Measurements from ENCODE around the gene TEX29. TPM values are rescaled to one million over a fixed set of nuclear protein-coding genes. Genes with fewer than 3 reads are reported as not detected.
A peak's percentile ranks its signal among the peaks of the same experiment; 100 is the strongest.

Gene TEX29
- not detected for total RNA-seq

GRCh38 chr13:111319998-111320911 lies at the start of gene TEX29:
TSS of gene TEX29 (plus strand) at chr13:111320642. CDS start at chr13:111320891, 249 bp downstream.
- Histone ChIP-seq H3K9me3 (ENCODE audit: control insufficient read depth in 3 of 3, low read length in 3 of 3) (no peaks in the 10 kb centered on the region), H3K9ac (ENCODE audit: low read depth in 1 of 3, low read length in 3 of 3) (no peak within 1 kb of the TSS), H3K36me3 (ENCODE audit: control insufficient read depth in 3 of 3, insufficient read depth in 3 of 3, low read length in 3 of 3) (peaks cover 3 to 10% (median 6%) of the 10 kb centered on the region in 3 donors), H3K27me3 (ENCODE audit: control insufficient read depth in 3 of 3, insufficient read depth in 3 of 3, low read length in 3 of 3) (peaks cover 0 to 3% (median 0%) of the 10 kb centered on the region in 3 donors), H3K4me1 (ENCODE audit: control insufficient read depth in 3 of 3, insufficient read depth in 3 of 3, low read length in 3 of 3) (no peaks in the 10 kb centered on the region), H3K27ac (ENCODE audit: low read depth, low read length) (no peak within 1 kb of the TSS), H3K4me3 (ENCODE audit: low read length in 3 of 3) (no peak within 1 kb of the TSS)

- H3K4me1 ChIP-seq (ENCODE audit: control insufficient read depth in 3 of 3, insufficient read depth in 3 of 3, low read length in 3 of 3) = peaks cover 2 to 24% (median 9%) of the 10 kb centered on the region in 3 donors
- peaks cover 27 to 45% (median 35%) of the 10 kb centered on the region in 3 donors for H3K36me3 ChIP-seq (ENCODE audit: control insufficient read depth in 3 of 3, insufficient read depth in 3 of 3, low read length in 3 of 3)
- no peak overlapping the region for H3K27ac ChIP-seq (ENCODE audit: low read depth, low read length)
- H3K4me3 ChIP-seq (ENCODE audit: low read length in 3 of 3) = no peak overlapping the region
- H3K9me3 ChIP-seq (ENCODE audit: control insufficient read depth in 3 of 3, low read length in 3 of 3) = no peaks in the 10 kb centered on the region
- H3K9ac ChIP-seq (ENCODE audit: low read depth in 1 of 3, low read length in 3 of 3) = peak overlapping the region in 1 of 3 donors; percentile 25
- H3K27me3 ChIP-seq (ENCODE audit: control insufficient read depth in 3 of 3, insufficient read depth in 3 of 3, low read length in 3 of 3) = no peaks in the 10 kb centered on the region
These were observed 49.4 kb upstream of the TEX29 start for GRCh38 chr13:111270765-111271698.

GRCh38 chr13:111272117-111272516 lies 48.3 kb upstream of the TEX29 start:
- H3K9ac ChIP-seq (ENCODE audit: low read depth in 1 of 3, low read length in 3 of 3) = peak overlapping the region in 1 of 3 donors; percentile 1
- H3K27me3 ChIP-seq (ENCODE audit: control insufficient read depth in 3 of 3, insufficient read depth in 3 of 3, low read length in 3 of 3) = no peaks in the 10 kb centered on the region
- peaks cover 27 to 52% (median 36%) of the 10 kb centered on the region in 3 donors for H3K36me3 ChIP-seq (ENCODE audit: control insufficient read depth in 3 of 3, insufficient read depth in 3 of 3, low read length in 3 of 3)
- peaks cover 2 to 24% (median 9%) of the 10 kb centered on the region in 3 donors for H3K4me1 ChIP-seq (ENCODE audit: control insufficient read depth in 3 of 3, insufficient read depth in 3 of 3, low read length in 3 of 3)
- no peak overlapping the region for H3K4me3 ChIP-seq (ENCODE audit: low read length in 3 of 3)
- H3K27ac ChIP-seq (ENCODE audit: low read depth, low read length) = no peak overlapping the region
- no peaks in the 10 kb centered on the region for H3K9me3 ChIP-seq (ENCODE audit: control insufficient read depth in 3 of 3, low read length in 3 of 3)

- Histone ChIP-seq H3K27me3 (ENCODE audit: control insufficient read depth in 3 of 3, insufficient read depth in 3 of 3, low read length in 3 of 3) (no peaks in the 10 kb centered on the region), H3K4me3 (ENCODE audit: low read length in 3 of 3) (no peak overlapping the region), H3K27ac (ENCODE audit: low read depth, low read length) (no peak overlapping the region), H3K9me3 (ENCODE audit: control insufficient read depth in 3 of 3, low read length in 3 of 3) (no peaks in the 10 kb centered on the region), H3K9ac (ENCODE audit: low read depth in 1 of 3, low read length in 3 of 3) (no peak overlapping the region), H3K36me3 (ENCODE audit: control insufficient read depth in 3 of 3, insufficient read depth in 3 of 3, low read length in 3 of 3) (peaks cover 16 to 42% (median 38%) of the 10 kb centered on the region in 3 donors), H3K4me1 (ENCODE audit: control insufficient read depth in 3 of 3, insufficient read depth in 3 of 3, low read length in 3 of 3) (peaks cover 5 to 34% (median 23%) of the 10 kb centered on the region in 3 donors)
These were observed 45.1 kb upstream of the TEX29 start for GRCh38 chr13:111275382-111275781.

- H3K9ac ChIP-seq (ENCODE audit: low read depth in 1 of 3, low read length in 3 of 3) = no peak overlapping the region
- no peaks in the 10 kb centered on the region for H3K9me3 ChIP-seq (ENCODE audit: control insufficient read depth in 3 of 3, low read length in 3 of 3)
- peaks cover 7 to 34% (median 28%) of the 10 kb centered on the region in 3 donors for H3K4me1 ChIP-seq (ENCODE audit: control insufficient read depth in 3 of 3, insufficient read depth in 3 of 3, low read length in 3 of 3)
- H3K27ac ChIP-seq (ENCODE audit: low read depth, low read length) = no peak overlapping the region
- H3K27me3 ChIP-seq (ENCODE audit: control insufficient read depth in 3 of 3, insufficient read depth in 3 of 3, low read length in 3 of 3) = no peaks in the 10 kb centered on the region
- peaks cover 16 to 45% (median 40%) of the 10 kb centered on the region in 3 donors for H3K36me3 ChIP-seq (ENCODE audit: control insufficient read depth in 3 of 3, insufficient read depth in 3 of 3, low read length in 3 of 3)
- no peak overlapping the region for H3K4me3 ChIP-seq (ENCODE audit: low read length in 3 of 3)
These were observed 44.3 kb upstream of the TEX29 start for GRCh38 chr13:111275995-111276618.

- H3K36me3 ChIP-seq (ENCODE audit: control insufficient read depth in 3 of 3, insufficient read depth in 3 of 3, low read length in 3 of 3) = peaks cover 11 to 39% (median 39%) of the 10 kb centered on the region in 3 donors
- H3K4me1 ChIP-seq (ENCODE audit: control insufficient read depth in 3 of 3, insufficient read depth in 3 of 3, low read length in 3 of 3) = peaks cover 19 to 45% (median 44%) of the 10 kb centered on the region in 3 donors
These were observed 42.2 kb upstream of the TEX29 start for GRCh38 chr13:111278258-111278657.

GRCh38 chr13:111278743-111279652 lies 41.4 kb upstream of the TEX29 start:
- Histone ChIP-seq H3K9me3 (ENCODE audit: control insufficient read depth in 3 of 3, low read length in 3 of 3) (no peaks in the 10 kb centered on the region), H3K27ac (ENCODE audit: low read depth, low read length) (peak overlapping the region; percentile 88), H3K4me3 (ENCODE audit: low read length in 3 of 3) (peak overlapping the region in 2 of 3 donors; percentile 18 to 52), H3K27me3 (ENCODE audit: control insufficient read depth in 3 of 3, insufficient read depth in 3 of 3, low read length in 3 of 3) (no peaks in the 10 kb centered on the region), H3K36me3 (ENCODE audit: control insufficient read depth in 3 of 3, insufficient read depth in 3 of 3, low read length in 3 of 3) (peaks cover 15 to 42% (median 40%) of the 10 kb centered on the region in 3 donors), H3K4me1 (ENCODE audit: control insufficient read depth in 3 of 3, insufficient read depth in 3 of 3, low read length in 3 of 3) (peaks cover 19 to 45% (median 44%) of the 10 kb centered on the region in 3 donors), H3K9ac (ENCODE audit: low read depth in 1 of 3, low read length in 3 of 3) (peak overlapping the region in 2 of 3 donors; percentile 51 to 76)

More at GRCh38 chr13:111278258-111278657, 42.2 kb upstream of the TEX29 start:
- Histone ChIP-seq H3K4me3 (ENCODE audit: low read length in 3 of 3) (peak overlapping the region in 1 of 3 donors; percentile 18), H3K27me3 (ENCODE audit: control insufficient read depth in 3 of 3, insufficient read depth in 3 of 3, low read length in 3 of 3) (no peaks in the 10 kb centered on the region), H3K9me3 (ENCODE audit: control insufficient read depth in 3 of 3, low read length in 3 of 3) (no peaks in the 10 kb centered on the region), H3K27ac (ENCODE audit: low read depth, low read length) (peak overlapping the region; percentile 88), H3K9ac (ENCODE audit: low read depth in 1 of 3, low read length in 3 of 3) (peak overlapping the region in 2 of 3 donors; percentile 51 to 76)

GRCh38 chr13:111280226-111280625 lies 40.2 kb upstream of the TEX29 start:
- Histone ChIP-seq H3K4me1 (ENCODE audit: control insufficient read depth in 3 of 3, insufficient read depth in 3 of 3, low read length in 3 of 3) (peaks cover 19 to 45% (median 44%) of the 10 kb centered on the region in 3 donors), H3K36me3 (ENCODE audit: control insufficient read depth in 3 of 3, insufficient read depth in 3 of 3, low read length in 3 of 3) (peaks cover 21 to 49% (median 47%) of the 10 kb centered on the region in 3 donors), H3K9ac (ENCODE audit: low read depth in 1 of 3, low read length in 3 of 3) (no peak overlapping the region), H3K27ac (ENCODE audit: low read depth, low read length) (no peak overlapping the region), H3K4me3 (ENCODE audit: low read length in 3 of 3) (no peak overlapping the region), H3K9me3 (ENCODE audit: control insufficient read depth in 3 of 3, low read length in 3 of 3) (no peaks in the 10 kb centered on the region), H3K27me3 (ENCODE audit: control insufficient read depth in 3 of 3, insufficient read depth in 3 of 3, low read length in 3 of 3) (no peaks in the 10 kb centered on the region)
